Measurements from ENCODE around the gene PIGK. TPM values are rescaled to one million over a fixed set of nuclear protein-coding genes. Genes with fewer than 3 reads are reported as not detected.

PIGK gene
- total RNA-seq, 2 experiments from 2014 or later = 24.3 to 34.9 TPM

- Mint-ChIP-seq H3K4me3 (no peak overlapping the region), H3K36me3 (ENCODE audit: low read depth) (no peaks in the 10 kb centered on the region), H3K4me1 (no peaks in the 10 kb centered on the region), H3K27ac (no peak overlapping the region), H3K9me3 (no peaks in the 10 kb centered on the region), H3K27me3 (no peaks in the 10 kb centered on the region)
- CTCF ChIA-PET = no interaction called here
- no peak for DNase-seq
- POLR2A ChIA-PET = no interaction called here
Observed at GRCh38 chr1:77118712-77119111, 100.5 kb downstream of the PIGK start.

GRCh38 chr1:77104672-77105071 lies 114.6 kb downstream of the PIGK start:
- DNase-seq = no peak
- peaks cover 3% of the 10 kb centered on the region for H3K9me3 Mint-ChIP-seq
- CTCF ChIA-PET = interaction anchor here (1.0 kb wide), 1 partner anchor 955 kb away, joined by 3 read pairs; no protein-coding TSS in a partner anchor
- H3K4me1 Mint-ChIP-seq = no peaks in the 10 kb centered on the region
- H3K36me3 Mint-ChIP-seq (ENCODE audit: low read depth) = peaks cover 5% of the 10 kb centered on the region
- H3K27me3 Mint-ChIP-seq = no peaks in the 10 kb centered on the region
- H3K4me3 Mint-ChIP-seq = no peak overlapping the region
- POLR2A ChIA-PET = no interaction called here
- no peak overlapping the region for H3K27ac Mint-ChIP-seq

GRCh38 chr1:77103486-77103885 lies 115.7 kb downstream of the PIGK start:
- CTCF ChIA-PET = no interaction called here
- POLR2A ChIA-PET = no interaction called here
- H3K4me1 Mint-ChIP-seq = no peaks in the 10 kb centered on the region
- DNase-seq = no peak
- H3K27ac Mint-ChIP-seq = no peak overlapping the region
- no peaks in the 10 kb centered on the region for H3K9me3 Mint-ChIP-seq
- peaks cover 2% of the 10 kb centered on the region for H3K36me3 Mint-ChIP-seq (ENCODE audit: low read depth)
- H3K4me3 Mint-ChIP-seq = no peak overlapping the region
- H3K27me3 Mint-ChIP-seq = no peaks in the 10 kb centered on the region

GRCh38 chr1:77100875-77101274 lies 118.4 kb downstream of the PIGK start:
- Mint-ChIP-seq H3K36me3 (ENCODE audit: low read depth) (no peaks in the 10 kb centered on the region), H3K4me3 (no peak overlapping the region), H3K9me3 (peaks cover 2% of the 10 kb centered on the region), H3K27ac (no peak overlapping the region), H3K4me1 (no peaks in the 10 kb centered on the region), H3K27me3 (no peaks in the 10 kb centered on the region)
- ChIA-PET POLR2A (no interaction called here), CTCF (no interaction called here)
- no peak for DNase-seq

GRCh38 chr1:77096496-77097255 lies 122.6 kb downstream of the PIGK start:
- Mint-ChIP-seq H3K9me3 (peaks cover 2% of the 10 kb centered on the region), H3K4me3 (no peak overlapping the region), H3K27ac (no peak overlapping the region), H3K36me3 (ENCODE audit: low read depth) (no peaks in the 10 kb centered on the region), H3K4me1 (no peaks in the 10 kb centered on the region), H3K27me3 (no peaks in the 10 kb centered on the region)
- ChIA-PET POLR2A (no interaction called here), CTCF (interaction anchor here (0.6 kb wide), 1 partner anchor 194 kb away, joined by 3 read pairs; no protein-coding TSS in a partner anchor)
- DNase-seq = no peak

- no peaks in the 10 kb centered on the region for H3K27me3 Mint-ChIP-seq
- ChIA-PET POLR2A (no interaction called here), CTCF (no interaction called here)
- H3K4me1 Mint-ChIP-seq = no peaks in the 10 kb centered on the region
- no peaks in the 10 kb centered on the region for H3K36me3 Mint-ChIP-seq (ENCODE audit: low read depth)
- no peak overlapping the region for H3K27ac Mint-ChIP-seq
- DNase-seq = no peak
- H3K4me3 Mint-ChIP-seq = no peak overlapping the region
- peaks cover 2% of the 10 kb centered on the region for H3K9me3 Mint-ChIP-seq
Observed at GRCh38 chr1:77095236-77095635, 124.0 kb downstream of the PIGK start.

GRCh38 chr1:77089756-77090155 lies 129.5 kb downstream of the PIGK start:
- Mint-ChIP-seq H3K27ac (no peak overlapping the region), H3K9me3 (no peaks in the 10 kb centered on the region), H3K4me3 (no peak overlapping the region), H3K27me3 (no peaks in the 10 kb centered on the region), H3K36me3 (ENCODE audit: low read depth) (no peaks in the 10 kb centered on the region), H3K4me1 (no peaks in the 10 kb centered on the region)
- ChIA-PET CTCF (no interaction called here), POLR2A (no interaction called here)
- DNase-seq = no peak

- CTCF ChIA-PET = no interaction called here
- H3K4me3 Mint-ChIP-seq = no peak overlapping the region
- peaks cover under 1% of the 10 kb centered on the region for H3K27me3 Mint-ChIP-seq
- no peaks in the 10 kb centered on the region for H3K9me3 Mint-ChIP-seq
- H3K4me1 Mint-ChIP-seq = no peaks in the 10 kb centered on the region
- no peak overlapping the region for H3K27ac Mint-ChIP-seq
- POLR2A ChIA-PET = no interaction called here
- DNase-seq = no peak
- H3K36me3 Mint-ChIP-seq (ENCODE audit: low read depth) = no peaks in the 10 kb centered on the region
Observed at GRCh38 chr1:77085109-77085508, 134.1 kb downstream of the PIGK start.

GRCh38 chr1:77084457-77084856 lies 134.8 kb downstream of the PIGK start:
- CTCF ChIA-PET = no interaction called here
- H3K36me3 Mint-ChIP-seq (ENCODE audit: low read depth) = no peaks in the 10 kb centered on the region

GRCh38 chr1:77081834-77082233 lies 137.4 kb downstream of the PIGK start:
- POLR2A ChIA-PET = no interaction called here
- Mint-ChIP-seq H3K4me1 (no peaks in the 10 kb centered on the region), H3K36me3 (ENCODE audit: low read depth) (no peaks in the 10 kb centered on the region), H3K27ac (no peak overlapping the region), H3K4me3 (no peak overlapping the region), H3K9me3 (no peaks in the 10 kb centered on the region), H3K27me3 (peaks cover 2% of the 10 kb centered on the region)
- no peak for DNase-seq
- CTCF ChIA-PET = no interaction called here

More at GRCh38 chr1:77084457-77084856, 134.8 kb downstream of the PIGK start:
- H3K27me3 Mint-ChIP-seq = peaks cover 2% of the 10 kb centered on the region
- no peak overlapping the region for H3K4me3 Mint-ChIP-seq
- no peak overlapping the region for H3K27ac Mint-ChIP-seq
- POLR2A ChIA-PET = interaction anchor here (0.7 kb wide), 1 partner anchor 221 kb away, joined by 3 read pairs; no protein-coding TSS in a partner anchor
- H3K9me3 Mint-ChIP-seq = no peaks in the 10 kb centered on the region
- no peak for DNase-seq
- no peaks in the 10 kb centered on the region for H3K4me1 Mint-ChIP-seq

- Mint-ChIP-seq H3K27ac (no peak overlapping the region), H3K36me3 (ENCODE audit: low read depth) (no peaks in the 10 kb centered on the region), H3K4me3 (no peak overlapping the region), H3K9me3 (no peaks in the 10 kb centered on the region), H3K27me3 (peaks cover 4% of the 10 kb centered on the region), H3K4me1 (no peaks in the 10 kb centered on the region)
- ChIA-PET CTCF (no interaction called here), POLR2A (no interaction called here)
- no peak for DNase-seq
Observed at GRCh38 chr1:77076759-77077158, 142.5 kb downstream of the PIGK start.

GRCh38 chr1:77068013-77068412 lies 151.2 kb downstream of the PIGK start:
- Mint-ChIP-seq H3K27ac (no peak overlapping the region), H3K36me3 (ENCODE audit: low read depth) (no peaks in the 10 kb centered on the region), H3K27me3 (no peaks in the 10 kb centered on the region), H3K4me3 (no peak overlapping the region), H3K9me3 (peaks cover 2% of the 10 kb centered on the region), H3K4me1 (no peaks in the 10 kb centered on the region)
- CTCF ChIA-PET = no interaction called here
- DNase-seq = no peak
- POLR2A ChIA-PET = no interaction called here

GRCh38 chr1:77065693-77066342 lies 153.4 kb downstream of the PIGK start:
- H3K27me3 Mint-ChIP-seq = no peaks in the 10 kb centered on the region
- H3K9me3 Mint-ChIP-seq = peaks cover 2% of the 10 kb centered on the region
- POLR2A ChIA-PET = no interaction called here
- H3K4me1 Mint-ChIP-seq = no peaks in the 10 kb centered on the region
- no peaks in the 10 kb centered on the region for H3K36me3 Mint-ChIP-seq (ENCODE audit: low read depth)
- H3K27ac Mint-ChIP-seq = no peak overlapping the region
- DNase-seq = no peak
- CTCF ChIA-PET = no interaction called here
- no peak overlapping the region for H3K4me3 Mint-ChIP-seq

GRCh38 chr1:77064246-77064645 lies 155.0 kb downstream of the PIGK start:
- Mint-ChIP-seq H3K4me3 (no peak overlapping the region), H3K27ac (no peak overlapping the region), H3K27me3 (peaks cover 2% of the 10 kb centered on the region), H3K36me3 (ENCODE audit: low read depth) (no peaks in the 10 kb centered on the region), H3K4me1 (no peaks in the 10 kb centered on the region), H3K9me3 (peaks cover 2% of the 10 kb centered on the region)
- no peak for DNase-seq
- ChIA-PET CTCF (no interaction called here), POLR2A (no interaction called here)
